OCI-LY3 (cell line): ENCODE results near the gene TREM1.

Source experiments
- H2AFZ ChIP-seq: fragments of 200-600, 300-600 bp; shearing (Covaris generic); 2 replicates; pipeline ENCODE4 v1.6.0; 2014; ENCODE audit warnings: antibody characterized with exemption, low read depth, low read length
- H3K27ac ChIP-seq: fragments of 200-600, 300-600 bp; sonication (generic); 2 replicates; pipeline ENCODE4 v1.5.1; 2014; ENCODE audit warnings: mild to moderate bottlenecking, low read length, moderate library complexity, mixed read lengths
- H3K27me3 ChIP-seq: fragments of 200-600, 300-600 bp; sonication (generic); 2 replicates; pipeline ENCODE4 v1.6.1; 2014; ENCODE audit warnings: low read depth, low read length, mixed read lengths
- H3K36me3 ChIP-seq: fragments of 200-600, 300-600 bp; sonication (generic); replicated peaks from 2 replicates; pipeline ENCODE3; 2014; ENCODE audit warnings: low read depth, low read length, mixed read lengths
- H3K4me1 ChIP-seq: fragments of 300-600, 200-600 bp; sonication (generic); 2 replicates; pipeline ENCODE4 v1.6.1; 2014; ENCODE audit warnings: low read length, mixed read lengths
- H3K4me2 ChIP-seq: fragments of 200-600, 300-600 bp; sonication (generic); 2 replicates; pipeline ENCODE4 v1.6.1; 2014; ENCODE audit warnings: low read length, mixed read lengths
- H3K4me3 ChIP-seq: fragments of 300-600, 200-600 bp; sonication (generic); 2 replicates; pipeline ENCODE4 v1.5.1; 2014; ENCODE audit warnings: antibody characterized with exemption, mild to moderate bottlenecking, low read length, moderate library complexity
- H3K79me2 ChIP-seq: fragments of 300-600, 200-600 bp; shearing (Covaris generic); 2 replicates; pipeline ENCODE4 v1.6.1; 2014; ENCODE audit warnings: mild to moderate bottlenecking, low read length, mixed read lengths
- H3K9ac ChIP-seq: fragments of 300-600, 200-600 bp; shearing (Covaris generic); 2 replicates; pipeline ENCODE4 v1.6.0; 2014; ENCODE audit warnings: mild to moderate bottlenecking, low read length, moderate library complexity
- H3K9me3 ChIP-seq: fragments of 200-600, 300-600 bp; shearing (Covaris generic); 2 replicates; pipeline ENCODE4 v1.6.1; 2014; ENCODE audit warnings: low read length, mixed read lengths; ENCODE audit not compliant: insufficient read depth
- H4K20me1 ChIP-seq: fragments of 200-600, 300-600 bp; sonication (generic); 2 replicates; pipeline ENCODE4 v1.6.1; 2016; ENCODE audit warnings: low read length, mixed read lengths; ENCODE audit not compliant: insufficient read depth
- EZH2phosphoT487 ChIP-seq: fragments of 200-600 bp; shearing (Covaris generic); IDR thresholded peaks from 2 replicates; pipeline ENCODE4 v1.6.1; 2018; ENCODE audit warnings: antibody characterized with exemption, mixed run types, low read depth
- TF ChIP-seq, protein P1 (sequence below): fragments of 200-600, 300-600 bp; sonication (generic); IDR thresholded peaks from 2 replicates; pipeline ENCODE4 v1.5.1; 2014; ENCODE audit warnings: antibody characterized with exemption, low read length, low read depth

Gene TREM1

DNA sequence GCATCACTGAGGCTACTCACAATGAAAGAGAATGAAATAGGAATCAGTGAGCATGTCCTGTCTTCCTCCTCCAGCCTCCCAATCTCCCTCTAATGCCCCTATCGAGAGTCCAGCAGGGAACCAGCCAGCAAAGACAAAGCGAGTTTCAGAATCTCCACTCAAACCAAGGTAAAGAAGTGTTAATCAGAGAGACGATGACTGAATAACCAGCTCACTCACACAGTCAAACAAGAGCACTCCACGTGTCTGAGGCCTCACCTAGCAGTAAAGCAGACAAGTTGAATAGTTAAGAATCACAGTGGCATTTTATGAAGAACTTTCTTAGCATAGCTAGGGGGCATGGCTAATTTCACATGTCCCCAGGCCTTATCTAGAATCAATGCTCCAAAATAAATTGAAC lies 3.3 kb upstream of the TREM1 start:
- no peak overlapping the region for H3K9ac ChIP-seq
- no peaks in the 10 kb centered on the region for H3K9me3 ChIP-seq
- no peak overlapping the region for H3K4me3 ChIP-seq
- no peaks in the 10 kb centered on the region for H3K79me2 ChIP-seq
- H4K20me1 ChIP-seq: no peaks in the 10 kb centered on the region
- TF ChIP-seq EZH2phosphoT487: no peak
- TF ChIP-seq, protein P1, sequence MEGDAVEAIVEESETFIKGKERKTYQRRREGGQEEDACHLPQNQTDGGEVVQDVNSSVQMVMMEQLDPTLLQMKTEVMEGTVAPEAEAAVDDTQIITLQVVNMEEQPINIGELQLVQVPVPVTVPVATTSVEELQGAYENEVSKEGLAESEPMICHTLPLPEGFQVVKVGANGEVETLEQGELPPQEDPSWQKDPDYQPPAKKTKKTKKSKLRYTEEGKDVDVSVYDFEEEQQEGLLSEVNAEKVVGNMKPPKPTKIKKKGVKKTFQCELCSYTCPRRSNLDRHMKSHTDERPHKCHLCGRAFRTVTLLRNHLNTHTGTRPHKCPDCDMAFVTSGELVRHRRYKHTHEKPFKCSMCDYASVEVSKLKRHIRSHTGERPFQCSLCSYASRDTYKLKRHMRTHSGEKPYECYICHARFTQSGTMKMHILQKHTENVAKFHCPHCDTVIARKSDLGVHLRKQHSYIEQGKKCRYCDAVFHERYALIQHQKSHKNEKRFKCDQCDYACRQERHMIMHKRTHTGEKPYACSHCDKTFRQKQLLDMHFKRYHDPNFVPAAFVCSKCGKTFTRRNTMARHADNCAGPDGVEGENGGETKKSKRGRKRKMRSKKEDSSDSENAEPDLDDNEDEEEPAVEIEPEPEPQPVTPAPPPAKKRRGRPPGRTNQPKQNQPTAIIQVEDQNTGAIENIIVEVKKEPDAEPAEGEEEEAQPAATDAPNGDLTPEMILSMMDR: no peak
- peaks cover 15% of the 10 kb centered on the region; the same call in 1 of the 2 replicates for H3K27me3 ChIP-seq
- H2AFZ ChIP-seq: no peak overlapping the region
- H3K4me2 ChIP-seq: no peak overlapping the region
- no peak overlapping the region for H3K27ac ChIP-seq
- no peaks in the 10 kb centered on the region for H3K36me3 ChIP-seq
- peaks cover 20% of the 10 kb centered on the region for H3K4me1 ChIP-seq

DNA sequence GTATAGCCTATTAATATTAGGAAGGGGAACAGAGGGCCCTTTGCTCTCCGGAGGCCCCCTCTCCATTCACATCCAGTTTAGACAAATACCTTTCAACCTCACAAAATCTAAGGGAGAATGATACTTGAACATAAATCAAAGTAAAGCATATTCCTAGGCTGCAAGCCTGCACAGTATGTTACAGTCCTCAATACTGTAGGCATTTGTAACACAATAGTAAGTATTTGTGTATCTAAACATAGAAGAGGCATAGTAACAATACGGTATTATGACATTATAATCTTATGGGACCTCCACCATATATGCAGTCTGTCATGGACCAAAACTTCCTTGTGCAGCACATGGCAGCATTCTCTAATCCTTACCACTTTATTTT lies 2.3 kb upstream of the TREM1 start:
- TF ChIP-seq, protein P1: no peak
- no peak for TF ChIP-seq EZH2phosphoT487
- no peak overlapping the region for H3K27ac ChIP-seq
- peak overlapping the region; percentile 44 for H3K4me2 ChIP-seq
- no peaks in the 10 kb centered on the region for H4K20me1 ChIP-seq
- no peak overlapping the region for H3K4me3 ChIP-seq
- no peak overlapping the region for H3K9ac ChIP-seq
- H3K36me3 ChIP-seq: no peaks in the 10 kb centered on the region
- H3K4me1 ChIP-seq: peaks cover 20% of the 10 kb centered on the region
- H3K79me2 ChIP-seq: no peaks in the 10 kb centered on the region
- 0 out of 2 replicates have a peak overlapping the region, but pooled peaks have one; percentile 70 for H2AFZ ChIP-seq
- no peaks in the 10 kb centered on the region for H3K9me3 ChIP-seq
- peaks cover 13% of the 10 kb centered on the region; the same call in 1 of the 2 replicates for H3K27me3 ChIP-seq

DNA sequence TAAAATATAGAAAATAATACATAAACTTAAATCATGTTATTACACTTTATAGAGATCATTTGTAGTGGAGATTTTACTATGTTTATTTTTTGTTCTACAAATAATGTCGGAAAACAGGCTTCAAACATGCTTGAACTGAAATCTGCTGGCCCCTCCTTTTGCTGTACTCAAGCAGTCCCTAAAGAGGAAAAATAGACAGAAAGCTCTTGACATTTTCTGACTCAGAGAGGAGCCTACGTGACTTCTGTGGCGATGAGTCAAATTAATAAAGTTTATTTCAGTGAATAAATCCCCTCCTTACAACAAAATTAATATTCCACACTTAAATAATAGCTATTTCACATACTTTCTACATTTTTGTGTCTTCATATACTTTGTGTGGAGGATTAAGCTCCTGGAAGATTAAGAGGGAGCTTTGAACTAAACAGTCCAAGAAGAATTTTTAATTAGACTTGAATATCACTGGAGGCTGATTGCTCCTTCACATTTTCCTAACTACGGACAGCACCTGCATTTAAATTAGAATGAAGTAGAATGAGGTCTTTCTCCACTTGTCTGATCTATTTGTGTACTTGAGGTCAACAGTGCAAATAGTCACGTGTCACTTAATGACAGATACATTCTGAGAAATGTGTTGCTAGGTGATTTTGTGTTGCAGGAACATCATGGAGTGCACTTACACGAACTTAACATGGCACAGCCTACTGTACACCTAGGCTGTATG lies 1.7 kb upstream of the TREM1 start:
- Histone ChIP-seq H3K4me1 (peaks cover 20% of the 10 kb centered on the region), H3K9me3 (no peaks in the 10 kb centered on the region), H2AFZ (peak overlapping the region; percentile 70; the same call in 1 of the 2 replicates), H4K20me1 (no peaks in the 10 kb centered on the region), H3K36me3 (no peaks in the 10 kb centered on the region), H3K27me3 (peaks cover 13% of the 10 kb centered on the region; the same call in 1 of the 2 replicates), H3K4me3 (no peak overlapping the region), H3K4me2 (peak overlapping the region; percentile 44), H3K79me2 (no peaks in the 10 kb centered on the region), H3K27ac (peak overlapping the region; percentile 14; the same call in 1 of the 2 replicates), H3K9ac (no peak overlapping the region)
- TF ChIP-seq, protein P1: no peak
- TF ChIP-seq EZH2phosphoT487: no peak

DNA sequence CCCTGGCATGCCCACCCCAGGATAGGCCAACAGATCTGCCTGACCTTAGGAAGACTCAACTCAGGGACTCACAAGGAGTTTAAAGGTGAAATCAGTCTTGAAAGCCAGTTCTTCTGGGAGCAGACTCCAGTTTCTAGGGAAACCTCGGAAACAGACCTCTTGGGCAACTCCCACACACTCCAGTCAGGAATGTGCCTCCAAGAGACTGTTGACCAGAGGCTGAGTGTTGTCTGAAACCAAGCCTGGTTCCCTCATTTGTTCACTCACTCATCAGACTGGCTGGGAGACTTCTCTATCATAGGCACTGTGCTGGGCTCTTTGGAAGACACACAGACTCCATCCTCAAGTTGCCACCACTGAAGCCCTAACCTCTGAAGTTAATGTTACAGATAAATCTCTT lies 1.8 kb downstream of the TREM1 start:
- Histone ChIP-seq H3K4me1 (peaks cover 20% of the 10 kb centered on the region), H4K20me1 (no peaks in the 10 kb centered on the region), H3K9ac (no peak overlapping the region), H2AFZ (no peak overlapping the region), H3K27ac (no peak overlapping the region), H3K27me3 (peaks cover 9% of the 10 kb centered on the region; the same call in 1 of the 2 replicates), H3K9me3 (no peaks in the 10 kb centered on the region), H3K4me2 (no peak overlapping the region), H3K79me2 (no peaks in the 10 kb centered on the region), H3K36me3 (no peaks in the 10 kb centered on the region), H3K4me3 (no peak overlapping the region)
- TF ChIP-seq, protein P1: no peak
- no peak for TF ChIP-seq EZH2phosphoT487
